Activated T-helper 9 cell treated with anti-CD3 and anti-CD28 coated beads, Interleukin-2, amount 50 U/mL, for 16 hours (primary cell): ENCODE measurements around the gene SYNE1.
"Not testable (repeated sequence)": the region's sequence is repeated elsewhere in the genome, so short reads cannot be mapped to it uniquely, and the experiment has no call there.

ENCODE experiments used
- DNase-seq: peaks from one replicate; pipeline ENCODE4 v3.0.0-alpha.2; 2020; ENCODE audit warnings: low read depth

SYNE1 gene

DNA sequence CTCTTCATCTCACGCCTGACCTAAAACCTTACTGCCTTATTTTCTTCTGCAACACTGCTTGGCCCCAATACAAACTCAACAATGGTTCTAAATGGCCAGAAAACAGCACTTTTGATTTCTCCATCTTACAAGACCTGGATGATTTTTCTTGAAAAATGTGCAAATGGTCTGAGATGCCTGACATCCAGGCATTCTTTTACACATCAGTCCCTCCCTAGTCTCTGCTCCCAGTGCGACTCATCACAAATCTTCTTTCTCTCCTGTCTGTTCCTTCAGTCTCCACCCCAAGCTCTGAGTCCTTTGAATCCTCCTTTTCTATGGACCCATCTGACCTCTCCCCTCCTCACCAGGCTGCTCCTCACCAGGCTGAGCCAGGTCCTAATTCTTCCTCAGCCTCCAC is 145.7 kb downstream of the SYNE1 start:
- DNase-seq = not testable (repeated sequence)

GRCh38 chr6:152490971-152491378 is 146.2 kb downstream of the SYNE1 start:
- DNase-seq = not testable (repeated sequence)

- no peak for DNase-seq
These were observed 152.4 kb downstream of the SYNE1 start for GRCh38 chr6:152484806-152485205.

- no peak for DNase-seq
These were observed 154.9 kb downstream of the SYNE1 start for GRCh38 chr6:152482289-152482688.

DNA sequence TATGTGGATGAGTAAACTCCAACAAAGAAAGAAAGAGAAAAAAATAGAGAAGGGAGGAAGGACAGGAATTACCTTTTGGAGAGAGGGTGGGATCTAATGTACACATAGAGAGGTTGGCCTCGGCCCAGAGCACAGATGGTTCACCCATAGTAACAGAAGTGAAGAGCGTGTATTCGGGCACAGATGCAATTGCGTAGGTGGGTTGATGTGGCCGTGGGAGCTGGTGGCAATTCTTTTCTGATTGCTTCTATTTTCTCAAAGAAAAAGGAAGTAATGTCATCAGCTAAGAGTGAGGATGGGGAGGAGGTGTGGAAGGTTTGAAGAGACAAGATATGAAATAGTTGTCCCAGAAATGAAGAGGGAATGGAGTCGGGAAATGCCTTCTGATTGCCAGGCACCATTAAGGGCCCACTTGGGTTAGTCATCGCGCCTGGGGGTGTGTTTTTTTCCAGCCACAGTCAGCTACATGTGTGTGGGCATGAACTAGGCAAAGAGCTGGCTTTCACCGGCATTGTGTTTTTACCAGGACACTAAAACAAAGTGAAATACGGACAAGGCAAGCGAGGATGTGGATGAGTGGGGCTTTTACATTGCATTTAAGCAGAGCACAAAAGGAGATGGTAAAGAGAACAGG is 158.7 kb downstream of the SYNE1 start:
- no peak for DNase-seq

DNA sequence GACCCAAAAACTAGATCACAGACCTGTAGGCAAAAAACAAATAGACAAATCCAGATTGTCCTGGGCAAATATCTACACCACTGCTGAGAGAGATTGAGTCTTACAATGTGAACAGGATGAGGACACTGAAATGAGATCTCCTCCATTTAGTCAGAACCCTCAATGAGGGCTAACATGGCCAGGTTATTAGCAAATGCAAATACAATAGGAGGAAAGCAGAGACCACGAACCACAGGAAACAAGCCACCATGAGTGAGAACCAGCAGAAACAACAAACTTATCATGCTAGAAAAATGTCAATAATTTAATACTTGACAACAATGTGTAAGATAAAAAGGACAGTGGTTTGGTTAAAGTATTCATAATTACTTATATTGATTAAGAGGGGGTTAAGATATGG is 162.8 kb downstream of the SYNE1 start:
- DNase-seq = no peak

GRCh38 chr6:152472325-152472724 is 164.8 kb downstream of the SYNE1 start:
- no peak for DNase-seq

- DNase-seq = no peak
These were observed 165.5 kb downstream of the SYNE1 start for GRCh38 chr6:152471456-152472265.

- no peak for DNase-seq
These were observed 174.0 kb downstream of the SYNE1 start for GRCh38 chr6:152463164-152463563.

GRCh38 chr6:152462716-152463115 is 174.4 kb downstream of the SYNE1 start:
- DNase-seq = no peak

DNA sequence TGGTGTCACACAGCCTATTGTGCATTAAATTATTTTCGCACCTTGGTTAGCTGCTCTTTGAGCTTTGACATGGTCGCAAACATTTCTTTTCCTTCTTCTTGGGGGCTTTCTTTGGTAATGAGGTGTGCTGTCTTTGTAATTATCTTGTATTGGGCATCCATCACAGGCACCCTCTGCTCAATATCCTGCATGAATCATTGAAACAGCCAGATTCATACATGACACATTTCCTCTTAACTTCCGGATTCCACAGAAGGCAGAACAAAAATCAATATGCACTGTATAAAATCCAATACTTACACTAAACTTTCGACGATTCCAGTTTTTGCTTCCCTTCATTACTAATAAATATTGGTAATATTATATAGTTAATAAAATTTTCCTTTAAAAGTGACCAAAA is 175.6 kb downstream of the SYNE1 start:
- DNase-seq = no peak

DNA sequence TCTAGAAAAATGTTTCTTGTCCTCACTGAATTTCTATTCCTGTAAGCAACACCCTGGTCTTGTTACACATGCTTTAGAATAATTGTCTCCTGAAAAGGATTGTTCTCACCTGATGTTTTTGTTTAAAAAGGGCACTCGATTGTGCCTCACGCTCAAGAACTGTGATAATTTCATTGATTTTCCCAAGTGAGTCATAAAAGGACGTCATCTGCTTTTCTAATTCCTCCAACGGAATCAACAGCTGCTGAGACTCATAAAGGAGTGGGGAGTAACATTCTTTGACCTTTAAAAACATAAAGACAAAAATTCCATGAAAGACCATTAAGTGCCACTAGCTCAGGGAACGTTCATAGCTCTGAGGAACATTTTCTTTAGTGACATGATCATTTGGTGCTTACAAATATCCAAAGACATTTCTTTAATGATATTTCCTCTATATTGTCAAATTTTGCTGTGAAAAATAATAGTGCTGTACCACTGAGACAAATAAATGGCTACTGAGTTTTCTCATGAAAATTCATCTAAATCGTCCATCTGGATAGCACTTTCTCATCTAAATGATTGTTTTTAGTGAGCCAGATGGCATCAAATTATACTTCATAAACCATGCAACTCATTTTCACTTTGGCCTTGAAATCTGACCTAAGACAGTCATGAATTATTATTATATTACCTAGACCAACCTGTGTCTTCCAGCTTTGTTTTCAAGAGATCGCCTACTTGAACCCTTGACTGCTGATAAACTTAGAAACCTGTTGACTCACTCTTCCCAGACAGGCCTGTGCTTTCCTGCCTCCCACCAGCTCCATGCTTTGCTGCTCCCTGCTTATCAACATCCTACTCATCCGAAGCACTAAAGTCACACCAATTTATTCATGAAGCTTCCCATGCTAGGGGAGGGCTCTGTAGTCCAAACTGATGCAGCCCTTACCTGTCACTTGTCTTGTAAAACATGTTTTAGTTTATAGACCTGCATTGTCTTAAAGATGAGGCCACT is 178.2 kb downstream of the SYNE1 start:
- no peak for DNase-seq

DNA sequence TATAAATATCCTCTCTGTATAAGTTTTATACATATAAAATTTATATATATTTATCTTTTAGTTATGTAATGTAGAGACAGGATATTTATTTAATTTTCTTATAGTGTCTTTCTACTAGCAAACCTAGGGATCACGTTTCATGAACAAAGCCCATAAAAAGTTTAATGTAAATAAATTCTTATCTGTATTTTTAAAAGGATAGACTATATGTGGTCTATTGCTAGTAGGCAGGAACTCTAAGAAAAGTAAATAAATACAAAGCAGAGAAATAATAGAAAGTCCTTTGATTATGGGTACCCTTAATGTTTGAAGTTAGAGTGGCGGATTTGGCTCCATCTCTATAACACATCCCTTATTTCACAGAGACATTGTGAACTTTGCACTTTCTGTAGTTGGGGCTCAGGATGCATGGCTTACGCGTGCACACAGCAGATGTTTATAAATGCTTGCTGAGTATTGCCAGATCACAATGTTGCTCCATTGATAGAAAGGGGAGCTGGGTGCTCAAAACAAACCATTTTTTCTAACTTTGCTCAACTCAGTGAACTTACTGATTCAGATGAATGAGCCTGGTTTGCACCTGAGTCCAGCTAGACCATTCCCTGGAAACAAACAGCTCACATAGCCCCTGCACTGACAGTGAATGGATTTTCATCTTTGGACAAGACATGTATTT is 179.1 kb downstream of the SYNE1 start:
- DNase-seq = no peak

DNA sequence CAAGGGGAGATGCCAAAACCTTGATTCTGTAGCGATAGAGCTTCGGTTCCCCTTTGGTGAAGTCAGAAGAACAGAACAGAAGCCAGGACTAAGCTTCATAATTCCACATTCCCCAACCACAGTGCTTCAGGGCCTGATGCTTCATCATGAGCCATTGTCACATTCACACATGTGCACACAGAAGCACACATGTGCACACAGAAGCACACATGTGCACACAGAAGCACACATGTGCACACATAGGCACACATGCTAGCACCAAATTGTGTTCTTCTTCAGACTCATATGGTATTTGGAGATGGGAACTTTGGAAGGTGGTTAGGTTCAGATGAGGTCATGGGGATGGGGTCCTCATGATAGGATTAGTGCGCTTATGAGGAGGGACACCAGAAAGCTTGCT is 183.2 kb downstream of the SYNE1 start:
- no peak for DNase-seq

GRCh38 chr6:152453421-152453820 is 183.7 kb downstream of the SYNE1 start:
- DNase-seq = no peak

GRCh38 chr6:152452639-152453038 is 184.5 kb downstream of the SYNE1 start:
- DNase-seq = no peak

GRCh38 chr6:152450519-152450918 is 186.6 kb downstream of the SYNE1 start:
- DNase-seq = no peak

DNA sequence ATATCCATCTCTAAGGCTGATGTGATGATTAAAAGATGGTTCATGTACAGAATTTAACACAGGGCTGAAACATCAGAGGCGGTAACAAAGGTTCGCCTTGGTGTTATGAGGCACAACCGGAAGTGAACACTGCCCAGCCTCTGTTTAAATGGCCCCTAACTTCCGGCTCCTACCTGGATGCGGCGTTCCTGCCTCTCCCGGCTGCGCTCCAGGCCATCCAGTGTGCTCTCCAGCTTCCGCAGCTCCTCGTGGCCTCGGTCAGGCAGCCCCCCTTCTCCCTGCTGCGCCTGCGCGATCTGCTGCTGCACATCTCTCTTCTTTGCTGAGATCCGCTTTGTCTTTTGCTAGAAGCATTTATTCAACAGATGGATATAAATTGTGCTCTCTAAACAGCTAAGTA is 195.3 kb downstream of the SYNE1 start:
- DNase-seq = no peak

DNA sequence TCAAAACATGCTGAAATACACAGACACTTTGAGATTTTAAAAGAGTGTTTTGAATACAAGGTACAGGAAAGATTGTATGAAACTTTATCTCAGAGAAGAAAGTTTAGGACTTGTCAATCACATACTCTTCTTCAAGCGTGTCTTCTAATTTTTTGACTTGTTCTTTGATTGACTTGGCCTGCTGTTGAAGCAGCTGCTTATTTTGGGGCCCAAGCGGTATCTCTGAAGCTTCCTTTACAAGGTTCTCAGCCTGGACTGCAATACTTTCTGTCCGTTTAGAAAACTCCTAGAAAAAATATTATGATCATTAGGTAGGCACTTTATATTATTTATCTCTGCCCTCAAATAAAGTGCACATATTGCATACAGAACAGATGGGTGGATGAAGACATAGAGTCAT is 201.3 kb downstream of the SYNE1 start:
- no peak for DNase-seq

GRCh38 chr6:152432758-152433157 is 204.4 kb downstream of the SYNE1 start:
- no peak for DNase-seq

DNA sequence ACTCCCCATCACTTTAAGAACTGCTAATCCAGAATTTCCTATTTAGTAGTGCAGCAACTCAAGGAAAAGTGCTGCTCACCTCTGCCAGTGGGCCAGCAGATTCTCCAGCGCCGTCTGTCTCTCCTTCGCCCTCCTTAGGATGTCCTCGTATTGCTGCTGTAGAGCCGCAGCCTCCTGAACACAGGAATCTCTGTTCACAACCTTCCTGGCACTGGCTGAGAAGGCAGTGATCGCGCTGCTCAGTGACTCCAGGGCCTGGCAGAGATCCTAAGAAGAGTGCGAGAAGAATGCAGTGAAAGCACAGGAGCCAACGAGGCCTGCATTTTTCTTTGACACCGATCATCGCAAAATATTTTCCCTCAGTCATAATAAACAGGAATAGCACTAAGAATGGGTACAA is 209.0 kb downstream of the SYNE1 start:
- DNase-seq = no peak

GRCh38 chr6:152426276-152426675 is 210.9 kb downstream of the SYNE1 start:
- DNase-seq = no peak
